HG03469 (cell line): Measurements from ENCODE around the gene GRIN2D.
"Not testable (repeated sequence)": the region's sequence is repeated elsewhere in the genome, so short reads cannot be mapped to it uniquely, and the experiment has no call there.

Source experiments
- ATAC-seq: cut with Tn5 transposase; IDR thresholded peaks from one replicate; pipeline ENCODE4 v1.9.1; 2021; ENCODE audit warnings: mild to moderate bottlenecking, moderate library complexity, moderate number of reproducible peaks; ENCODE audit not compliant: unreplicated experiment

Gene GRIN2D

DNA sequence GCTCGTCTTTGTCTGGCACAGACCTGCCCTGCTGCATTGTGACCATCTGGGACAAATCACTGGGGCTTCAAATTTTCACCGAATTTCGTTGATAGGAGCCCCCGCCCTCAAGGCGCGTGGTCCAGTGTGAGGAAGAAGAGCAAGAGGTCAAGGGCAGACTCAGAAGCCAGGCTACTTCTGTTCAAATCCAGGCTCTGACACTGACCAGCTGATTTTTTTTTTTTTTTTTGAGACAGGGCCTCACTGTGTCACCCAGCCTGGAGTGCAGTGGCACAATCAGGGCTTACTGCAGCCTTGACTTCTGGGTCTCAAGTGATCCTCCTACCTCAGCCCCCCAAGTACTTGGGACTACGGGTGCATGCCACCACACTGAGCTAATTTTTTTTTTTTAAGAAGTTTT lies 22.1 kb upstream of the GRIN2D start:
- ATAC-seq: no peak

DNA sequence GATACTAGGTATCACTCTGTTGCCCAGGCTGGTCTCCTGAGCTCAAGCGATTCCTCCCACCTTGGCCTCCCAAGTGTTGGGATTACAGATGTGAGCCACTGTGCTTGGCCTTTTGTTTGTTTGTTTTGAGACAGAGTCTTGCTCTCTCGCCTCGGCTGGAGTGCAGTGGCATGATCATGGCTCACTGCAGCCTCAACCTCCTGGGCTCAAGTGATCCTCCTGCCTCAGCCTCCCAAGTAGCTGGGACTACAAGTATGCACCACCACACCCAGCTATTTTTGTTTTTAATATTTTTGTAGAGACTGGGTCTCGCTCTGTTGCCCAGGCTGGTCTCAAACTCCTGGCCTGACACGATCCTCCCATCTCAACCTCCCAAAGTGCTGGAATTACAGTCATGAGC lies 21.7 kb upstream of the GRIN2D start:
- ATAC-seq: not testable (repeated sequence)

DNA sequence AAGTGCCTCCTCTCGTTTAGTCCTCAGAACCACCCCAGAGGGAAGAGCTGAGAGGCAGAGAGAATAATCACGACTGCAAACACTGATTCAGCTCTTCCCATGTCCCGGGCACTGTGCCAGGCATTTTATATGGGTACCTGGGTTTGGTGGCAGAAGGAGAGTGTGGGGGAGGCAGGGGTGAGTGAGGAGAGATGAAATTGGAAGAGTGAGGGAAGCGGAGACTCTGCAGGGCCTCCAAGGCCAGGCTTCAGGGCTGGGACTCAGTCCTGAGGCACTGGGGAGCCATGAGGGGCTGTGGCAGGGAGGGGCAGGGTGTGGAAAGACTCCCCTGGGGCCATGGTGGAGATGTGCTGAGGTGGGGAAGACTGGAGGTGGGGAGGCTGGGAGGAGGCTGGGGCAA lies 20.6 kb upstream of the GRIN2D start:
- ATAC-seq: no peak

DNA sequence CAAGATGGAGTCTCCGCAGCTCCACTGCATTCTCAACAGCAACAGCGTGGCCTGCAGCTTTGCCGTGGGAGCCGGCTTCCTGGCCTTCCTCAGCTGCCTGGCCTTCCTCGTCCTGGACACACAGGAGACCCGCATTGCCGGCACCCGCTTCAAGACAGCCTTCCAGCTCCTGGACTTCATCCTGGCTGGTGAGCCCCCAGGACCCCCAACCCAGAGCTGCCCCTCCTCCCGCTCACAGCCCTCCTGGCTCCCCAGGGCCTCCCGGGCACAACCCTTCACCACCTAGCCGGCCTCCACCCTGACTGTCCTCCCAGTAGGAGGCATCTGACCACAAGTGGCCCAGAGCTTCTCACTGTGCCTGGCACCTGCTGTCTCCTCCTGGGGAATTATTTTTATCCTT lies 19.9 kb upstream of the GRIN2D start:
- ATAC-seq: no peak

DNA sequence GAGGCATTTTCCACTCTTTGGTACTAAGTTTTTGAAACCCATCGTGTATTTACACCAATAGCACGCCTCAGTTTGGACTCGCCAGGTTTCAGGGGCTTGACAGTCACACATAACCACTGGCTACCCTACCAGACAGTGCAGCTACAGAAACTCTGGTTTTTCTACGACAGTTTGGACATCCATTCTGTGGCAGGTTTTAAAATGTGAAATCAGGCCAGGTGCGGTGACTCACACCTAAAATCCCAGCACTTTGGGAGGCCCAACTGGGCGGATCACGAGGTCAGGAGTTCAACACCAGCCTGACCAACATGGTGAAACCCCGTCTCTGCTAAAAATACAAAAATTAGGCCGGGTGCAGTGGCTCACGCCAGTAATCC lies 15.3 kb upstream of the GRIN2D start:
- no peak for ATAC-seq

DNA sequence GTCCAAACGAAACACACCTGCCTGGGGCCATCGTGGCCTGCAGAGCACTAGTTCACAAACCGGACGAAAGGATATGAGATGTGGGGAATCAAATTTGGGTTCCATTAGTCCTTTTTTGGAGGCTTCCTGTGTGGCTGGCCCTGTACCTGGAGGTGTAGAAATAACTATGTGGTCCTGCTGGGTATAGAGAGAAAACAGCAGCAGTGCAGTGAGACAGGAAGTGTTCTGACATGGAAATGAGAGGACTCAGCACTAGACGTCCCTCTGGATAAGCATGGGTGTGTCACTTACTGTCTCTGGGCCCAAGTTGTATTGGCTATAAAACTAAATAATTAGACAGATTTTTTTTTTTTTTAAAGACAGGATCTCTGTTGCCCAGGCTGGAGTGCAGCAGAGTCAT lies 14.4 kb upstream of the GRIN2D start:
- ATAC-seq: no peak

DNA sequence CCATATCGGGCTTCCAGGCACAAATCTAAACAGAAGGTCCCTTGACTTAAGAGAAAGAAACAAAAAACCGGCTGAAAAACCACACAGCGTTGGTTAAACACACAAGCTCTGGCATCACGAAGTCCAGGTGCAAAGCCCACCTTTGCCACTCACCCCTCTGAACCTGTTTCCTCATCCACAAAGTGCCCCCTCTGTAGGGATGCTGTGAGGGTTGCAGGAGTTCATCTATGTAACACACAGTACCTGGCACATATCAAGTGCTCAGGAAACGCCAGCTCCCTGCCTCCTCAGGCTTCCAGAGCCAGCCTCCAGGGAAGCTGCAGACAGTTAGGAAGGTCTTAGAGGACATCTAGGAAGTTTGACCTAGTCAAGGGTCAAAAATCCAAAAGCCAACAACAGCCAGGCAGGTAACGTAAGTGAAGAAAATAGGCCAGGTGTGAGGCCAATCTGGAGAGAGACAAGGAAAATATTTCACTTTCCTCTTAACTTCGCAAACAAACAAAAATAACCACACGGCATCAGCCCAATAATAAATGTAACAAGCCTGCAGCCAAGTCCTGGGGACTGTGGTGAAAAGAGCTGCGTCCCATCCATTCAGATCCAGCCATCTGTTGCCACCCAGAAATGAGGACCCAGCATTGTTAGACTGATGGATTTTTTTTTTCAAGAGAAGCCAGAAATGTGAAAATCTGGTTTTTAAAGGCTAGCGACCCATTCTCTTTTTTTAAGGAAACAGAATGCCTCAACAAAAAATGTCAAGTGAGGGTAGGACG lies 12.1 kb upstream of the GRIN2D start:
- ATAC-seq: no peak

DNA sequence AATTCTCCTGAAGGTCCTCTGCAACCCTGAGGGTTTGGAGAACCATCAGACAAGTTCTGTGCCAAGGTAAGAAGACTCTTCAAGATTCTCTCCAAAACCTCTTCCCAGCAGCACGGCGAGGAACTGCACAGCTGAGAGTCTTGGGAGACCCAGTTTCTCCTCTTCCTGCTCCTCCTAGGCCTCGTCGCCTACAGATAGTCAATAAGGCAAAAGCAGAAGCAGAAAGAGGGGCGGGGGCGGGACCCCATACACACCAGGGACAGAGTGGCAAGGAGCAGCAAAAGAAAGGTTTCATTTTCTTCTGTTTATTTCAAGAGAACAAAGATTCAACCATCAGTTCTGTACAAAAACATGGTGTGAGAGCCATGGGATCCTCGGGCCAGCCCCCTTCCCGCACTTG lies 11.2 kb upstream of the GRIN2D start:
- ATAC-seq: no peak

DNA sequence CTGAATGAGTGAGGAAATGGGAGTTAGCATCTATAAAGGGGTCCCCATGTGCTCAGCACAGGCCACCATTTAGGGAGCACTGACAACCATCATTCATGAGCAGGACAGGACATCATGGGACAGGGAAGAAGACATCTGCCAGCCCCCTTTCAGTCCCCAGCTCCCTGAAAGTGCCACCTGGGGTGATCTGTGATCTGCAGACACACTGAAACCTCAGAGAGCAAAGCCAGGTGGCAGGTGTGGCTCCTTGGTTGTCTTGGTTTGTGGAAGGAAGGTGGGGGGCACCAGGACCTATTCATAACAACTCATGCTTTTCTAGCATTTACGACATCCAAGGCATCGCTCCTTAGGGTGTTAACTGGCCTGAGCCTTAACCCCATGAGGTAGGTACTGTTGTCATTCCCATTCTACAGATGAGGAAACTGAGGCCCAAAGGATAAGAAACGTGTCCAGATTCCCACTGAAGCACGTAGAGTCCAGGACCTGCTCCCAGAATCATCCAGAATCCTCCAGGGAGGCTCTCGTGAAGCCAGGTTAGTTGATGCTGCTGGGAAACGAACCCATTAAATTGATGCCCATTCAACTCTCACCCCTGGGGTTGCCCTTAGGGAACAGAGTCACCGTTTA lies 7.9 kb upstream of the GRIN2D start:
- ATAC-seq: no peak

DNA sequence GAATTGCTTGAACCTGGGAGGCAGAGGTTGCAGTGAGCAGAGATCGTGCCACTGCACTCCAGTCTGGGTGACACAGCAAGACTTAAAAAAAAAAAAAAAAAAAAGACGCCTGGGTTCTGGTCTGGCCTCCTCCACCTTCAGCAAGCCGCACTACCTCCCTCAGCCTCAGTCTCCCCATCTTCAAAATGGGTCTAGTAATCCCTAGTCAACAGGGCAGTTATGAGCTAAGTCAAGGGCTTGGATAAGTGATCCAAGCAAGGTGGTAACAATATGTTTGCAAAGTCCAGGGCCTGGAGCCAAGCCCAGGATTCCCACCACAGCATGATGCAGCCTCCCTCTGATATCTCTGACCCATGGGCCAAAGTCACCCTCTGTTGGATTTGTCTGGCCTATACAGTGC lies 6.5 kb upstream of the GRIN2D start:
- no peak for ATAC-seq

DNA sequence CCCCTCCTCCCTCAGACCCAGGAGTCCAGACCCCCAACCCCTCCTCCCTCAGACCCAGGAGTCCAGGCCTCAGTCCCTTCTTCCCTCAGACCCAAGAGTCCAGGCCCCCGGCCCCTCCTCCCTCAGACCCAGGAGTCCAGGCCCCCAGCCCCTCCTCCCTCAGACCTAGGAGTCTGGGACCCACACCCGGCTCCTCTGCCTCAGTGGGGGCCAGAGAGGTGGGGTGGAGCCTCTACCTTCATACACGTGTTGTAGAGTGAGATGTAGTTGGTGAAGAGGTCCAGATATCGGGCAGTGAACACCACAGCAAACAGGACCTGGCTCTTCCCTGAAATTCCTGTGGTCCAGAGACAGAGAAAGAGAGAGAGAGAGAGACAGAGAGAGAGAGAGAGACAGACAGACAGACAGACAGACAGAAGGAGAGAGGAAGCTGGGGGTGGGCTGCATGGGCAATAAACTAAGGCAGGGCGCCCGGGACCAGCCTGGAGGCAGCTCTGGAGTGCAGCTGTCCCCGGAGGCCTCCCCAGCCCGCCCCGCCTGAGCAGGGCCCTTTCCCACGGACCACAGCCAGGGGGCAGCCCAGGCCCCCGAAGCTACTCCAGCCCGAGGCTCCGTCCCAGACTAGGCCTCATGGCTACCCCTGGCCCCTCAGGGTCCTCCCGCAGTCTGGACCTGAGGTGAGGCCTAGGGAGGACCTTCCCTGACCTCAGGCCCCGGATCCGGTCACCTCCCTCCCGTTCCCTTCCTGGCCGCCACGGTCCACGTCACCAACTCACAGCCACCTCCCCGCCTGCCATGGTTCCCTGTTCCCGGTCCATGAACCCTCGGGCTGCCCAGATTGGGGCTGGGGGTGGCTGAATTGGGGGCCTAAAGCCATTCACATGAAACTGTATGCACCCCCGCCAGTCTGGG lies 3.0 kb upstream of the GRIN2D start:
- ATAC-seq: no peak

DNA sequence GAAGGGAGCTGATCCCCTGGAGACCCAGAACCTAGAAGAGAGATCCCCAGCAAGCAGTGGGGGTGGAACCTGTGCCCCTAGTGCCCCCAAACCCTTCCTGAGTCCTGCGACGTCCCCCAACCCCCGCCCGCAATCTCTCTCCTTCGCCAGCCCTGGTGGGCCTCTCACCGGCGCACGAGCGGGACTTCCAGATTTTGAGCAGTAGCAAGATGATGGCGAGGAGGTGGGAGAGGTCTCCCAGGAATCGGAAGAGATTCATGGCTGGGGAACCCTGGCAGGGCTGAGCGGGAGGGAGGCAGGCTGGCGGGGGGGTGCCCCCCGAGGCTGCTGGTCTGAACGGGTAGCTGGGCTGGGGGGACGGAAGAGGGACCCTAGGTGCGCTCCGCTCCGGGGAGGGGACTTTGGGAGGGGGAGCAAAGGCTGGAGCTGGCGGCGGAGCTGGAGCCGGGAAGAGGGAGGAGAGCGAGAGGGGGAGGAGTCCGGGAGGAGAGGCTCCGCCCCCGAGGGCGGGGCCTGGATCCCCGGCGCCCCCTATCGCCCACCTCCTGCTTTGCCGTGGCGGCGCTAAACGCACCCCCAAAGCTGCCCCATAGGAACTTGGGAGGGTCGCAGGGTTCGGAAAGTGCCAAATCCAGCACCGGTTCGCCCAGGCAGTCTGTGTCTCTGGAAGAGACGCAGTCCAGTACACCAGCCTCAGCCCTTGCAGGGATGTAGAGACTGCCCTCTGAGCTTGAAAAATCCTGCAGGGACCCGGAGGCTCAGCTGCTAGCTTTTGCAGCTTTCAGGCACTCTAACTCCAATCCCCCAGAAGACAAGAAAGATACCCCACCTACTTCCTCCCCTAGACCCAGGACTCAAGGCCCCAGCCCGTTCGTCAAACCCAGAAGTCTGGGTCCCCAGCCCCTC lies 2.1 kb upstream of the GRIN2D start, which contains the start of gene KDELR1:
Gene KDELR1, minus strand, starts transcription at position 452 of the 906 bp plus-strand sequence. Its CDS starts 193 bp downstream, at position 259.
- ATAC-seq: peak; percentile 46

DNA sequence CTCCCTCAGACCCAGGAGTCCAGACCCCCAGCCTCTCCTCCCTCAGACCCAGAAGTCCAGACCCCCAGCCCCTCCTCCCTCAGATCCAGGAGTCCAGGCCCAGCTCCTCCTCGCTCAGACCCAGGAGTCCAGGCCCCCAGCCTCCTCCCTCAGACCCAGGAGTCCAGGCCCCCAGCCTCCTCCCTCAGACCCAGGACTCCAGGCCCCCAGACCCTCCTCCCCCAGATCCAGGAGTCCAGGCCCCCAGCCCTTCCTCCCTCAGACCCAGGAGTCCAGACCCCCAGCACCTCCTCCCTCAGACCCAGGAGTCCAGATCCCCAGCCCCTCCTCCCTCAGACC lies 1.5 kb upstream of the GRIN2D start:
- not testable (repeated sequence) for ATAC-seq

DNA sequence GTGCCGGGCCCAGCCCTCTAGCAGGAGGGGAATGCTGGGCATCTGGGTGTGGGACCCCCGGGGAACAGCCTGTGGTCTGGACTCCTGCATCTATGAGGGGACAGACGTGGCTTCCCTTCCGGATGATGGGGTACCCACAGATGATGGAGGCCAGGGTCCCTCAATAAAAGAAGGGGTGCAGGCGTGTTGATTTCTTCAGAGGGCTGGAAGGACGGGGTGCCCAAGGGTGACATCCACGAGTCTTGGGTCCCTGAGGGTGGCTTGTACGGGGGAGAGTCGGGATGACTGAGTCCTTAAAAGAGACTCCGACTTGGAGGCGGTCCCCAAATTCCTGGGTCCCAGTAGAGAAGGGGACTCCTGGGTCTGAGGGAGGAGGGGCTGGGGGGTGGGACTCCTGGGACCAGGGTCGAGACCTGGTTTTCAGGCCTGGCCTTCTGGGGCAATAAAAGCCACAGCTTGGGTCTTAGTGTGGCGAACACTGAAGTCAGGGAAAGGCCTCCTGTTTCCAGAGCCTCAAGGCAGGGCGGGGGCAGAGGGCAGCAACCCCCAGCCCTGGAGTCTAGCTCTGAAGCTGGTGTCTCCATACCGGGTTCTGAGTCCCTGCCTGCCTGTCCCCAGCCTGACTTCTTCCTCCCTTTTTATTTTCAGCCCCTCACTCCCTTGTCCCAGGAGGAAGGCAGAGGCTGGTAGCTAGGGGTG lies 459 bp upstream of the GRIN2D start:
- ATAC-seq: no peak

DNA sequence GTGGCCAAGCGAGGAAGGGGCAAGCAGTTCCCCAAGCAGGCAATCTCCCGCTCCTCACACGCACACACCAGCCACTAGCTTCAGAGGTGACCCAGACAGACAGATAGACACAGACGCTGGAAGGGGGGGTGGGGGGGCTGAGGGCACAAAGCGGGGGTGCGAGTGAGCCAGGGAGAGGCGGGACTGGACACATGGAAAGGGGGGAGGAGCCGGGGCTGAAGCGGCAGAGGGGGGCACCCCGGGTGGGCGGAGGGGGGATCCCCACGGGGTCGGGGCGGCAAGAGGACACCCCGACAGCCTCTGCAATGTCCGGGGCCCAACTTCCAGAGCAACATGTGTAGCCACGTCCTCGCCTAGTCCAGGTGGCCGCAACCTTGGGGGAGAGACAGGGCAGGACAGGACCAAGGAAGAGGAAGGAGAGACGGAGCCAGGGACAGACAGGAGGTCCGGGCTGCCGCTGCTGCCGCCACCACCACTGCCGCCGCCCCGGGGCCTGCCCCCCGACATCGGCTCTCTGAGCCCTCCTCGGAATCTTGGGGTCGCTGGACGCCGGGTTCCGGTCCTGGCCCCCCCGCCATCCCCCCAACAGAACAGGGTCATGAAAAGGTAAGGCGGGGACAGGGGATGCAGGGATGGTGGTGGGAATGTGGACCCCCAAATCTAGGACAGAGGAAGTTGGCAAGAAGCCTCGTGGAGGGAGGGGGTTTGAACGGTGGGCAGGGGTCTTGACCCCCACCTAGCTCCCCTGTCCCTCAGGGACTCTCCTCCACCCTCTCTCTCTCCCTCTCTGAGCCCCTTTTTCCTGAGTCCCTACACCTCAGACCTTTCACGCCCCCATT lies 1.1 kb downstream of the GRIN2D start:
- ATAC-seq: no peak

DNA sequence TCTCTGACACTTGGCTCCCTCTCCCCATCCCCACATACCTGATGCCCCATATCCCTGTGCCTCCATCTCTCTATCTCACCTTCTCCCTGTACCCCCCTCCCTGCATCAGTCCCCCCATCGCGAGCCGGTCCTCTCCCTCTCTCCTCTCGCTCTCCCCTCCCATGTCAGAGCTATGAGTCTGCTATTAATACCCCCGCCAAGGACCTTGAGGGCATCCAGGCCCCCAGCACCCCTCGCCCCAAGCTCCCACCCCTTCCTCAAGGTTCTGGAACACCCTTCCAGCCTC lies 1.6 kb downstream of the GRIN2D start:
- no peak for ATAC-seq

DNA sequence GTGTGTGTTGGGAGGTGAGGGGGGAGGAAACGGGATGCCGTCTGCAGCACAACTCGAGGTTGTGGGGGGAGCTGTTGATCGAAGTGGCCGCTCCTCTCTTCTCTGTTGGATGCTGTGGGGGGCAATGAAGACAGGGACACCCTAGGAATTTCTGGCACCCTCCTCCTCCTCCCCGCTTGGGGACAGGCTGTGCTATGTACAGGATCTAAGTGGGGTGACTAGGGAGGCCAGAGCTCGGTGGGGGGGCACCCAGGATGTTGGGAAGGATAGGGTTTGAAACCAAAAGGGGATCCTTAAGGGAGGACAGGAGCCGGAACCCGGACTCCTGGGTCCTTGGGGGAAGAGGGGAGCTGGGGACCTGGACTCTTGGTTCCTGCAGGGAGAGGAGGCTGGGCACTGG lies 2.0 kb downstream of the GRIN2D start:
- no peak for ATAC-seq

DNA sequence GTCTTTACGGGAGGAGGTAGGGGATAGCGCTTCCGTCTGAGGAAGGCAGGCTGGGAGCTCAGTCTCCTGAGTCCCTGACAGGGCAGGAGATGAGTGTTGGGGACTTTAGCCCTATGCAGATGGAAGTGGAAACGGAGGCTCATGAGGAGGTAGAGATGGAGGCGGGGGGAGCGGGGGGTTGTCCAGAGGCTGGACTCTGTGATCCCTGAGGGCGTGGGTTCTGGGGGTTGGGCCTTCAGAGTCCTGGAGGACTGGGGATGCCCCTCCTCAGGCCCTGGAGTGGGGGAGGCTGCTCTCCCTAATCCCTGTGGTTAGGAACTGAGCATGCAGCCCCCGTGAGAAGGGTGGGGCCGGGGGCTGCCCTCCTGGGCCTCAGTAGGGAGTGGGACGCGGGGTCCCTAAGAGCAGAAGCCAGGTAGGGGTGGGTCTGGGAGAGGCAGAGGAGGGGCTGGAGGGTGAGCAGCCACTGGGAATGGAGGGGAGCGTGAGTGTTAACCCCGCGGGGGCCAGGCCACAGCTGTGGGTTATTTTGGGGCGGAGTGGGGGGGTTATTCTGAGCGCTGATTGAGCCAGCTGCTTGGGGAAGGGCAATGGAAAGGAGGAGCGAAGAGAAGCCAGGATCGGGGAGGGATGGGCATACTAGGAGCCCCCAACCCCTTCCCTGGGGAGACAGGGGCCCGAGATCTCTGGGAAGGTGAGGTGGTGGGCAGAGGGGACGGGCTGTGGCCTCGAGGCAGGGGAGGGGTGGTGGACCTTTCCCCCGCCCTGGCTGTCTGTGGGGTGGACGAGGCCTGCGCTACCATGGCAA lies 2.8 kb downstream of the GRIN2D start:
- no peak for ATAC-seq

DNA sequence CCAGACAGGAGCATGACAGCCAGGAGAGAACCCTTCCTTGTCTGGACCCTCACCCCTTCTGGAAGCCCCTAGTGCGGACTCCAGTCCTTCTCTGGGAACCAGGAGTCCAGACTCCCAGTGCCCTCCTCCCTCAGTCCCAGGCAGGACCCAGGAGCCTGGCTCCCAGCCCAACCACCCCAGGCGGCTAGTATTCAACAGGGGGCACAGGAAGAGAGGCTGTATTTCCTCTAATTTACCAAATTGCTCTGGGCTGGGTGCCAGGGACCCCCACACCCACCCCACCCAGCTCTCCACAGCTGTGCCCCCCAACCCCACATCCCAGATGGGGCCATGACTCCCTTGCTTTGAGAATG lies 3.3 kb downstream of the GRIN2D start:
- no peak for ATAC-seq
